NCI-H187 (cell line): ENCODE measurements around the gene NELFB.

ENCODE experiments used
- DNase-seq, 2 experiments: peaks; one replicate each; lab custom pipeline; 2025; lab: John Stamatoyannopoulos, UW

NELFB gene

DNA sequence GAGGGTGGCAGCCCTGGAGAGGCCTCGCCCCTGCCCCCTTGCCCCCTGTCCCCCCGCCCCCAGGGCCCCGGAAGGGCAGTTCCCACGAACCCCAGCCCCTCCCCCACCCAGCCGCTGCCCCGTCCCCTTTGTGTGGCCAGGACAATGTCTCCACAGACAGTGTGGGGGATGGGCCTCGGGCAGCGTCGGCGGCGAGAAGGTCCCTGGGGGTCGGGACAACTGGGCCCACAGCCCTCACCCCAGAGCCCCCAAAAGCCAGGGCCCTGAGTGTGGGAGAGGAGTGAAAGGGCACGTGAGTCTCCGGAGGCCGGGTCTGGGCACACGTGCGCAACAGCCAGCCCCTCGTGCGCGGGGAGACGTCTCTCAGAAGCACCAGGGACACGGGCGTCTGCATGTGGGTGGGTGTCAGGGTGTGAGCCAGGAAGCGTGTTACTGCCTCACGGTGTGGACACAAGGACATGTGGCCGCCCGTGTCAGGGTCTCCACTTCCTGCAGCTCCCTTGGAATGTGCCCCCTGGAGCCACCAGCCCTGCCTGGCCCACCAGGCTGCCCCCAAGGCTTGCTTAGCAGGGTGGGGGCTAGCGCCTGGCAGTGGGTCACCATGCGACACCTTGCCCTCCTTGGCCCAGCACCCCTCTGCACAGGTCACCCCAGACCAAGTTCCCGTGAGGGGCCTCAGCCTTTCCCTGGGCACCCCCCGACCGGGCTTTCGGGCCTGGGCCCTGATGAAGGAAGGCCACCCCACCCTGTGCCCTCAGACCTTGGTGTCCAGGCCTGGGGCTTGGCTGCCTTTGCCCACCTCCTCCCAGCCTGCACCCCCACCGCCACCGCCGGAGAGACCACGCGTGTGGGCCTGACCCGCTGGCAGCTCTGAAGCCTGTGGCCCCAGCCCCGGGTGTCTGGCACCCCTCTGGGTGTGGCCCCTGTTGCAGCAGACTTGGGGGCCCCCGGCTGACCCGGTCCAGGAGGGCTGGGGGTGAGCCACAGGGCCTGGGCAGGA, 59.7 kb downstream of the NELFB start:
- DNase-seq, result no peak

DNA sequence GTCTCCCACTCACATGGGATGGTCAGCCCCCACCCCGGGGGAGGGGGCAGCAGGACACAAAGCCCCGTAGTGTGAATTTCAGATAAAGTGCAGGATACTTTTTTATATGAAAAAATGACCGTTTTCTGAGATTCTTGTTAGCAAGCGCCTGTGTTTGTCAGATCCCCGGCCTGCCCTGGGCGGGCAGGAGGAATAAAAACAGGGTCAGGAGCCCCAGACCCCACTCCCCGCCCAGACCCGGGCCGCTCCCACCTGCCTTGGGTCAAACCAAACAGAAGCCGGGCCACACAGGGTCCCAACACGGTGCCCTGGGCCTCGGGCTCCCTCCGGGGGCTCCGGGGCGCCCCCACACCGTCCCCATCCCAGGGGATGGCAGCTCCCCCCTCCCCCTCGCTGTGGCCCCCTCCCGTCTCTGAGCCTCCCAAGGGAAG, 60.5 kb downstream of the NELFB start:
- DNase-seq, result no peak

DNA sequence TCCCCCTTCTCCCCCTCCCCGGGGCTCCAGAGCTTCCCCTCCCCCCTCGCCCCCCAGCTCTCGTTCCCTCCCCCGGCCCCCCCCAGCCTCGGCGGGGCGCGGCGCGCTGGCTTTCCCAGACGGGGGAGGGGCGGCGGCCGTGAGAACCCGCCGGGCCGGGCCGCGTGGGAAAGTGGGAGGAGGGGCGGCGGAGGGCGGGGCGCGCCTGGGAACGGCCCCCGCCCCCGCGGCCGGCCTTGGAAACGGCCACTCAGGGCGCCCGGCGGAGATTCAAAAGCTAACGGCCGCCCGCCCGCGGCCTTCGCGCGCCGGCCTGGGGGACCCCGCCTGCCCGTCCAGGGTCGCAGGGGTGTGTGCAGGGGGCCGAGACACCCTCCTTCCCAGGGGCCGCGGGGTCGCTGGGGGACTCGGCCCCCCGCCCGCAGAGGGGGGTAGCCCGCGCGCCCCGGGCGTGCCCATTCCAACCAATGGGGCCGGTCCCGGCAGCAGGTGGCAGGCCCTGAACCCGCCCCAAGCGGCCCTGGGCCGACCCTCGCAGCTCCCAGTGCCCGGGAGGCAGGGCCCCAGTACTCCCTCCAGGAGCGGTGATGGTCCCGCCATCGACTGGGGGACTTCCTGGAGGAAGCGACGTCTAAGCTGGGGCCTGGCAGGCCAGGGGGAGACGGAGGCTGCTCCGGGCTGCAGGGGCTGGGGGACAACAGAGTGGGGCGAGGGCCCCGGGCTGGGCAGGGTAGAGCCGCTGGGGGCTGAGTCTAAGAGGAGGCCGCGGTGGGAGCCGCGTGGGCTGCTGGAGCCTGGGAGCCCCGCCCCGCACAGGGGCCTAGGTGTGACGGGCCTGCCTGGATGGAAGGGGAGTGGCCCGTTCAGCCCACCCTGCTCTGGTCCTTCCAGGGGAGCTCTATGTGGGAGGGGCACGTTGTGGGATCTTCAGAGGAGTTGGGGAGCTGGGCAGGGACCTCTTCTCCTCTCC, 61.2 kb downstream of the NELFB start:
- DNase-seq, result no peak

DNA sequence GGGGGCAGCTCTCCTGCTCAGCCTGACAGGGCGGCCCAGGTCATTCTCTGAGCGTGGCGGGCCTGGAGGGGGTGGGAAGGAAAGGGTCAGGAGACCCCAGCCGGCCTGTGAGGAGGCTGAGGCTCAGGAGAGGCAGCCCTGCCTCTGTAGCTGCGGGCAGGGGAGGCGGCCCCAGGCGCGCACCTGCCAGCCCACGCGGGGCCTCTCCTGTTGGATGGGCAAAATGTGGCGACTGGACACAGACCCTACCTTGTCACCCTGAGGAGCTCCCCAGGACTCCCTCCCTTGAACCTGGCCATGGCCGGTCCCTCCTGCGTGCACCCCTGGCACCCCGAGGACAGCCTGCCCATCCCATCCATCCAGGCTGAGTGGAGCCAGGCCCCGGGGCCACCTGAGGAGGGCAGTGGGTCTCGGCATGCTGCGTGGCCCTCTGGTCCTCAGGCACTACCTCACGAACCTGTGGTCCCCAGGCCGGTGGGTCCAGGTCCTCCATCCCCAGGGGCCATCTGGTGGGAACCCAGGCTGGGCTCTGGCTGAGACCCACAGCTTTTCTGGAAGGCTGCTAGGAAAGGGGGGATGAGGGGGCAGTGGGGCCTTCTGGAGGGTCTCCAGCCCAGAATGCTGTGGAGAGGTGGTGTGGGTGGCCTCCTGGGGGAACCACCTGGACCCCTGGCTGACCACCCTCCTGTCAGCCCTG, 62.0 kb downstream of the NELFB start:
- DNase-seq, result no peak

DNA sequence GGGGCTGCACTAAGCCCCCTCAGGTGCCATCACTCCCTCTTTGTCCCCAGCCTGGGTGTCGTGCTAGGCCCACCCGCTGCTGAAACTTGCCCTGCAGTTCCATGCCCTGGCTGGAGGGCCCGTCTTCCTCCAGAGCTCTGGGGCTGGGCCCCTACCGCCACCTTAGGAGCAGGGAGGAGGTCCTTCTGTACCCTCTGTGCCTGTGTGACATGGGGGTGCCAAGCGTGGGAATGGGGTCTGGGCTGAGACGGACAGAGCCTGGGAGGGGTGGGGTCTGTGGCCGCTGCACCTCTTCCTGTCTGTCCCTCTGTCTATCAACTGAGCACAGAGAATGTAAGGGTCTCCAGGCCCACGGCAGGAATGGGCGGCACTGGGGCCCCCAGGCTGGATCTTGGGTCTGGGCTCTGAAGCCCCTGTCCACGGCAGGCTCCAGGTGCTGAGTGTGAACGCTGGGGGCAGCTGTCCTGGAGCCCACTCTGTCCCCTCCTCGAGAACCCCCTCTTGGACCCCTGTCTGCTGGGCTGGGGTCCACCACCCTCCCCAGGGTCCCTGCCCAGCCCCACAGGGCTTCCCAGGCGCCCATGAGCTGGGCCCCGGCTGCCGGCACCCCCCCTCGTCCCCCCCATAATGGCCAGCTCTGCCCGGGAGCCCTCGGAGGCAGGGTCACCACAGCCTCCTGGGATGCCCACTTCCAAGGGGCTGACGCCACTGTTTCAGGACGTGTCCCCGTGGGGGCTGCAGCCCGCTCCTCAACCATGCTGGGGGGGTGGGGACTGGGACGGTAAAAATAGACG, 62.8 kb downstream of the NELFB start:
- no peak for DNase-seq

DNA sequence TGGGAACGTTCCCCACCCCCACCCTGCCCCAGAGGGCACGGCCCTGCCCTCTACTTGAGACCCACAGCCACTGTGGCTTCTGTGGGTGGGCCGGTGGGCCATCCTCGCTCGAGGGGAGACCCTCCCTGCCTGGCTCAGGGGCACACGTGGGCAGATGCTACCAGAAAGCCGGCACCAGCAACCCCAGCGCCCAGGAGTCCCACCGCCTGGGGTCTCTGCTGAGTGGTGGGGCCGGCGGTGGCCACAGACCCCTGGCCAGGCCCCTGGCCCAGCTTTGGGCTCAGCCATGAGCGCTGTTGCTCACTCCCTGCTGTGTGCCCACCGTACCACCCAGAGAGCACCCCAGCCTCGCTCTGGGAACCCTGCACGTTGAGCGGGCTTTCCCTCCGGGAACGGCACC, 63.5 kb downstream of the NELFB start:
- no peak for DNase-seq

DNA sequence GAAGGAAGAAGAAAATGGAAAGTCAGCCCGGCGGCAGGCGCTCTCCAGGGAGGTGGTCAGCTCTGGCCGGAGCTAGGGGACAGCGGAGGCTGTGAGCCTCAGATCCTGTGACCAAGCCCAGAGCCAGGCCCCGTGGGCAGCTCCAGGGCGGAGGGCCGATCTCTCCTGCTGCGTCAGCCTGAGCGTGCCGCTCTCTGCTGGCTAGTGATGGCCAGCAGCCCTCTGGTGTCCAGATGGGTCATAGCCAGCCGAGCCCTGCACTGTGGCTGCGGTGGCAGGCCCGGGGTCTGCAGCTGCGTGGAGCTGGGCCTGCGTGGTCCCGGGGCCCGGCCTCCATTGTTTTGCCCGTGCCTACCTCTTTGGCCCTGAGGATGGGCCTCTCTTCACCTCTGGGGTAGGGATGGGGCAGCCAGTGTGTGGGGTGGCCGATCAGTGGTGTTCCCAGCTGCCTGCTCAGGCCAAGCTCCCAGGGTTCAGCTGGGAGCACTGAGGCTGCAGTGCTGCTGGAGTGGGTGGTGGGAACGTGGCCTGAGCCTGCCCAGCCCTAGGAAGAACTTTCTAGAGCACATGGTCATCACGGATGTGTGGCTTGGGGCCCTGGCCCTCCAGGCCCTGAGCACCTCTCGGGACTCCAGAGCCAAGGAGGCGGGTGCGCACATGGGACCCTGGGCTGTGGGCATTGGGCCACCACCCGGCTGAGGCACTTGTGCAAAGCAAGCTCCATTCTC, 64.0 kb downstream of the NELFB start:
- DNase-seq, result no peak

DNA sequence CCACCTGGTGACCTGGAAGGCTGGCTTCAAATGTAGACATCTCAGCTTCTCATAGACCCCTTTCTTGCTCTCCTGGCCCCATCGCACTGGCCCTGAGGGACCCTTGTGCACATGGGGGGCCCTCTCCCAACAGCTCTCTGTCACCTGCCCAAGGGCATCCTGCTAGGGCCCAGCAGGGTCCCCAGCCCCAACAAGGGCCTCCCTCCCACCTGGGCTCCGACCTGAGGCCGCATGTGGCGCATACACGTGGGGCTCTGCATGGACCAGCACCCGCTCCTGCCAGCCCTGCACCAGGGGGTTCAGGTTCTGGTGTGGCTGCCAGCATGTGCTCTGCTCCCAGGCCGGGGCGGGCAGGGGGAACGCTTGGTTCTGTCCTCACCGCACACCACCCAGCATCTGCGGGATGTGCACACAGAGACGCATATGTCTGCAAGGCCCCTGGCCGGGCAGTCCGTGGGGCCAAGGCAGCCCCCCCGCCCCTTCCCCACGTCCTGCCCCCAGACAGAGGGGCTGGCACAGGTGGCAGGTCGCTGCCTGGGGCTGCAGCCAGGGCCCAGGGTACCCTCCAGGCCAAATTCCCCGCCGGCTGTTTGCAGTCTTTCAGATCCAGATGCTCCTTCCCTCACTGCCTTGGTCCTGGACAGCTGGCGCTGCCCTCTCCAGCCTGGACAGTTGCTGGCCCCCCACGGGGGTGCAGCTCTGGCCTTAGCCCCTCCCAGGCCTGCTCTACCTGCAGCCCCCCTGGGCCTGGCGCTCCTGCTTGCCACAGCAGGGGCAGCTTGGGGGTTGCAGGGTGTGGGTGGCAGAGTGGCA, 64.8 kb downstream of the NELFB start:
- no peak for DNase-seq

DNA sequence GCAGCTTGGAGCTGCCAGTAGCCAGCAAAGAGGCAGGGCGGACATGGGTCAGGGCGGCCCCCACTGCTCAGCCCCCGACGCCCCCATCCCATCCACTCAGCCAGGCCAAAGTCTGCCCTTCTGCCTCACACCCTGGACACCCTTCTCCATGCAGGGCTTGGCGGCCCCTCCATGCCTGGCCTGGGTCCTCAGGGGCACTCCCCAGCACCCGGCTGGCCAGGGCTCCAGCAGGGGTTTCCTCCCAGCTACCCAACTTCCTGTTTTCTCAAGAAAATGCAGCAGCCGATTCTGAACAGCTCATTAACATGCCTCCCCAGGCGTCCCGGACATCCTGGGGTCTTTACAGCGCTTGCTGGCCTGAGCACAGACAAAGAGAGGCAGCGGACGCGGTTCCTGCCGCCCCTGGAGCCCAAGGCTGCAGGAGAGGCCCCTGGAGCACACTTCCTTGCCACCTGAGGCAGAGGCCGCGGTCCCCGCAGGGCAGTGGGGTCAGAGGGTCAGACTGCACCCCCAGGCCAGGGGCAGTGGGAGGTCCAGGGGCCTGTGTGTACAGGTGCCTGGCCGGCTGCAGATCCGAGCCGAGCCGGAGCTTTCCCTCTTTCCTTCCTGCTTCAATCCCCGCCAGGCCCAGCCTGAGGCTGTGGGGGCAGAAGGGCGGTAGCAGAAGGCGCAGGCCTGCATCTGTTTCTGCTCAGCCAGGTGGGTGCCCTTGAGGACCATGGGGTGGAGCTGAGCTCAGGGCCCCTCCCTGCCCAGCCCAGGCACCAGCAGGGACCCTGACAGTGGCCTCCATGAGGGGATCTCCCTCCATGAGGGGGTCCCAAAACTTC, 65.6 kb downstream of the NELFB start:
- DNase-seq, result no peak

DNA sequence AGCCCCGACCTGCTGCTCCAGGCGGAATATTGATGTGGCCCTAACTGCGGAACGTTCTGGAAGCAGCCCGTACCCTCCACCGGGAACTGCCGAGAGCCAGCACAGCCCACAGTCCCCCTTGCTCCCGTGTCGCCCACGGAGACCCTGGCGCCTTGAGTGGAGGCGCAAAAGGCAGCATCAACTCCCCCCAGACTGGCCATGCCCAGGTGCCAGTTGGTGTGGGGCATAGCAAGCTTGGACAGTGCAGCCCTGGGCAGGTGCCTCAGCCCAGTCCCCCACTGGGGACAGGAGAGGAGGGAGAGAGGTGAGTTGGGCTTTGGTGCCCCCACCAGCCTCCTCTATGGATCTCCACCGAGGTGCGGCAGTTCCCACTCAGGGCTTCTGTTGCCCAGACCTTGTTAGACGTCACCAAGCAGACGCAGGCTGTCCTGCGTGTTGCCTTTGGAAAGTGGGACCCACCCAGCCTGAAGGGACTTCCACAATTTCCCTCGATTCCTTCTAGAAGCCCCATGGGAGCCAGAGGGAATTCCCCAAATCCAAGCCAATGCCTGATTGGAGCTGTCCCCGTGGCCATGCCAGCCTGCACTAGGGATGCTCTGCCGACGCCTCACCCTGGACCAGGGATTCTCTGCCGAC, 66.7 kb downstream of the NELFB start:
- no peak for DNase-seq
